ENCODE results near the gene FKBP6.
"Not testable (repeated sequence)": the region's sequence is repeated elsewhere in the genome, so short reads cannot be mapped to it uniquely, and the experiment has no call there.

FKBP6 gene

DNA sequence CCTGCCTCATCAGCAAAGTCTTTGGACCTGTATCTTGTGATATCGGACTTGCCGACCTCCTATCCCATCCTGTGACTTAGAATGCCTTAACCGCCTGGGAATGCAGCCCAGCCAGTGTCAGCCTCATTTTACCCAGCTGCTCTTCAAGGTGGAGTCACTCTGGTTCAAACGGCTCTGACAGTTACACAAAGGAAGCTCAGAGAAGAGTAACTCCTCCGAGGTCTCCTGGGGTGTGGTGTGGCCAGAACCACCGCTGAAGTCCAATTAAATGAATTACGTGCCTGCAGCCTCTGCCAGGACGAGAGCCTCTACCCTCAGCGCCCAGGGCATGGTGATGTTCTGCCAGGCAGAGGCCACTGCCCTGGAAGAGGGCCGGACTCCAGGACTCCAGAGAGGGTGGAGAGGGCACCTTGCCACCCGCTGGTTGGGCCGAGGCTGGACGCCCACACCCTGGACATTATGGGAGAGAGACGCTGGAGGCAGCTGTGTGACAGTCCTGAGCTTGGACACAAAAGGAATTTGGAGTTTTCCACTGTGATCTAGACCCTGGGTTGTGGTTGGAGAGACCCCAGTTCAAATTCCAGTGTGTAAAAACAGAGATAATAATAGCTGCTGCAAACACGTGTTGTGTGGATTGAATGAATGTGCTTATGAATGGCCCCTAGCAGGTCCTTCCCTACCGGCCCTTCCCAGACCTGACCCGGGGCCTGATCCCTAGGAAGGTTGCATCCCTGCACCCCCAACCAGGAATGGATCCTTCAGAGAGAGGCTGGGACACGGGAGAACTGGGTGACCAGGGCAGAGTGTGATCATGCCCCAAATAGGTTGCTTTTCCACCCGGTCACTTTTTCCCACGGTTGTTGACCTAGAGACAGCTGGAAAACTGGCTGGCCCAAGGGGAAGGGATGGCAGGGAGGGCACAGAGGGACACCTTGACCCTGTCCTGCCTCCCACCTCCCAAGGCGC is 67.9 kb downstream of the FKBP6 start:
- DNase-seq (ENCODE audit: low spot score), result no peak

DNA sequence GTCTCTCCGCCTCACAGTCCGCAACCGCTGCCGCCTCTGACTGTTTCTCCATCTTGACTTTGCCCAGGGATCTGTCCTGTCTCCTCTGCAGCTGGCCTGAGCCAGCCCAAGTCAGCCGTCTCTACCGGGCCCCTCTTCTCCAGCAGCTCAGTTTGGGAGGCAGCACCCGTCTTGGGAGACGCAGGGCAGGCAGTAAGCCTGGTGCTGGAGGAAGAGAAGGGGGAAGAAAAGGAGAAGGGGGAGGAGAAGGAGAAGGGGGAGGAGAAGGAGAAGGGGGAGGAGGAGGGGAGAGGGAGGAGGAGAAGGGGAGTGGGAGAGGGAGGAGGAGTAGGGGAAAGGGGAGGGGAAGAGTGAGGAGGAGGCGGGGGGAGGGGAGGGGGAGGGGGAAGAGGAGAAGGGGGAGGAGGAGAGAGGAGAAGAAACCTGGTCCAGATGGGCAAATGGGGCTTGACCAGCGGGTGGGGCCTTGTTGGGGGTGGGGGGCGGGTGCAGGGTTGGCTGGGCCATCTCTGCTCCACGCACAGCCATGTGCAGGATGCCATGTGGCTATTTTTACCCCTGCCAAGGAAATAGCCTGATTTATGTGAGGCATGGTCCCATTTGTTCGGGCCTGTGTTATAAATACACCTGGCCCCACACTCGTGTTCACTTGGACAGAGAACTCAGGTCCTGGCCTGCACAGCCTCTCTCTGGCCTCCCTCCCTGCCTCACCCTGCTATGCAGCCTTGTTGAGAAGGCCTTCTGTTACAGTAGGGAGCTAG is 69.7 kb downstream of the FKBP6 start:
- no peak for DNase-seq (ENCODE audit: low spot score)

DNA sequence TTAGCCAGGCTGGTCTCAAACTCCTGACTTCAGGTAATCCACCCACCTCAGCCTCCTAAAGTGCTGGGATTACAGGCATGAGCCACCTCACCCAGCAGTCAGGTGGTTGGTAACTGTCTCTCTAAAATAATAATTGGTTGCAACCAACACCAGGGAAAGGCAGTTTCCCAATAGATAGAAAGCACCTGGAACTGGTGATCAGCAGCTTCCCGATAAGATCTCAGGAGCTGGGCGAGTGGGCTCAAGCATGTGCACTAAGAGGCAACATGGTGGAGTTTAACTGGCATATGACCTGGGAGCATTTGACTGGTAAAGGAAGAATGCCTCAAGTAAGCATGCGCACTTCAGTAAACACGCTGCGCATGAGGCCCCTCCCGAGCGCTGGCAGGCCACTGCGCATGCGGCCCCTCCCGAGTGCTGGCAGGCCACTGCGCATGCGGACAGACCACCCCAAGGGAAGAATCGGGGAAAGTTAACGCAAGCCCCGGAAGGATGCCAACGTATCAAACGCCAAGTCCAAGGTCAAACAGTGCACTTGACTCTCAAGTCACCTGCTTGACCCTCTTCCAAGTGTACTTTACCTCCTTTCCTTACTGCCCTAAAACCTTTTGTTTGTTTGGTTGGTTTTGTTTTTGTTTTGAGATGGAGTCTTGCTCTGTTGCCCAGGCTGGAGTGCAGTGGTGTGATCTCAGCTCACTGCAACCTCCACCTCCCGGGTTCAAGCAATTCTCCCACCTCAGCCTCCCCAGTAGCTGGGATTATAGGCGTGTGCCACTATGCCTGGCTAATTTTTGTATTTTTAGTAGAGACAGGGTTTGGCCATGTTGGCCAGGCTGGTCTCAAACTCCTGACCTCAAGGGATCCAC is 71.5 kb downstream of the FKBP6 start:
- peak; percentile 84 for DNase-seq (ENCODE audit: low spot score)

GRCh38 chr7:73404860-73405259 is 76.9 kb downstream of the FKBP6 start:
- DNase-seq (ENCODE audit: low spot score), result not testable (repeated sequence)
